ENCODE measurements around the gene STMN1.

- TF ChIP-seq CTCF (IDR thresholded peaks at IDR 0.05; ENCODE audit: low read length), result no peak
- no peak for TF ChIP-seq EZH2phosphoT487 (IDR thresholded peaks at IDR 0.05; ENCODE audit: low read length)
- TF ChIP-seq EZH2 (optimal IDR thresholded peaks at IDR 0.05; ENCODE audit: low read depth, low read length), result no peak
These were observed 7.8 kb downstream of the STMN1 start for GRCh38 chr1:25898223-25899015.

Measured in MM.1S (cell line).